Progenitor cell of endocrine pancreas (in vitro differentiated cells): Measurements from ENCODE around the gene IGF2. TPM values are rescaled to one million over a fixed set of nuclear protein-coding genes. Genes with fewer than 3 reads are reported as not detected.
A peak's percentile ranks its signal among the peaks of the same experiment; 100 is the strongest.

ENCODE experiments used
- DNase-seq: peaks from one replicate; pipeline ENCODE4 v3.0.0; 2021; ENCODE audit warnings: low spot score; ENCODE audit not compliant: unreplicated experiment
- H3K27ac Mint-ChIP-seq: 2 replicates; pipeline ENCODE4 v1.8.0; 2021; ENCODE audit warnings: mild to moderate bottlenecking, moderate library complexity, mixed read lengths
- H3K27me3 Mint-ChIP-seq: 2 replicates; pipeline ENCODE4 v1.8.0; 2021; ENCODE audit warnings: mixed read lengths
- H3K36me3 Mint-ChIP-seq: 2 replicates; pipeline ENCODE4 v1.8.0; 2022; ENCODE audit warnings: mixed read lengths; ENCODE audit not compliant: insufficient read depth
- H3K4me1 Mint-ChIP-seq: 2 replicates; pipeline ENCODE4 v1.8.0; 2021; ENCODE audit warnings: low read depth, mixed read lengths
- H3K4me3 Mint-ChIP-seq: 2 replicates; pipeline ENCODE4 v1.8.0; 2021; ENCODE audit warnings: low read depth, mild to moderate bottlenecking, moderate library complexity, mixed read lengths
- H3K9me3 Mint-ChIP-seq: 2 replicates; pipeline ENCODE4 v1.8.0; 2021; ENCODE audit warnings: low read depth, mixed read lengths
- microRNA-seq: library from miRNA; unstranded; fragments of <30 nt; microRNA quantifications from one replicate; pipeline ENCODE4 v1.1.0, GENCODE V29; 2020; ENCODE audit warnings: borderline number of aligned reads; ENCODE audit not compliant: unreplicated experiment
- total RNA-seq: library from RNA; stranded (reverse); gene quantifications from 2 replicates; pipeline ENCODE4 v1.2.1, GENCODE V29; 2021
- TF ChIP-seq, protein P1 (sequence below): fragments of 200-600 bp; sonication (generic); IDR thresholded peaks from one replicate; pipeline ENCODE4 v1.5.0; 2021; ENCODE audit warnings: antibody characterized with exemption, mild to moderate bottlenecking; ENCODE audit not compliant: unreplicated experiment

IGF2 gene
- total RNA-seq, 1 donor from 2014 or later = 5,100 TPM

DNA sequence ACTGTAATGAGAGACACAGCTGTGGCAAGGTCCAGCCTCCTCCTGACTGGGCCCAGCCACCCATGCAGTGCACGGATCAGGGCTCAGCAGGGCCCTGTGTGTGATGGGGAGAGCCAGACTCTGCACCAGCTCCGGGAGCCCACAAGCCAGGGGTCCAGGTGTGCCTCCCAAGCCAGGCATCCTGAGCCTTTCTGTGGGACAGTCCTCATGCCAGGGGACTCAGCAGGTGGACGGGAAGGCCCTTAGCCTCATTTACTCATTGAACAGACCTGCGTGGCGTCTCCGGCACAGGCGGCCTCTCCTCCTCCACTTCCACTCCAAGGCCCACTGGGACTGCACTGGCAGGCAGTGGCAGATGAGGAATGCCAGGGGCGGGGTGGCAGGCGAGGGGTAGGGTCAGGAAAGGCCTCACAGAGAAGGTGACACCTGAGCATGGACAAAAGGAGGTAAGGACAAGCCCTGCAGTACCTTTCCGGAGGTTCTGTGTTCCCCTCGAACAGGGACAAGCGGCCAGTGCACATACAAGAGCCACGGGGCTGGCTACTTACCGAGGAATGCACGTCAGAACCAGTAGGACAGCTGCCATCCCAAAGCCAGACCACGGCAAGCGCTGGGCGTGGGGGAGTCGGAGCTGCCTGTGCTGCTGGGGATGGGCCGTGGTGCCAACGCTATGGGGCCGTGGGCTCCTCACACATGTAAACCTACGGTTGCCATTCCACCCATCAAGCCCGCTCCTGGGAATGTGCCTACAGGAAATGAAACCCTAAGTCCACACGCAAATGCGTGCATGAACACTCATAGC is 52.7 kb downstream of the IGF2 start:
- peaks cover 10% of the 10 kb centered on the region for H3K9me3 Mint-ChIP-seq
- peaks cover 5% of the 10 kb centered on the region for H3K36me3 Mint-ChIP-seq
- no peaks in the 10 kb centered on the region for H3K27me3 Mint-ChIP-seq
- no peak overlapping the region for H3K4me3 Mint-ChIP-seq
- peak; percentile 5 for DNase-seq
- no peak overlapping the region for H3K27ac Mint-ChIP-seq
- H3K4me1 Mint-ChIP-seq = no peaks in the 10 kb centered on the region
- TF ChIP-seq, protein P1, sequence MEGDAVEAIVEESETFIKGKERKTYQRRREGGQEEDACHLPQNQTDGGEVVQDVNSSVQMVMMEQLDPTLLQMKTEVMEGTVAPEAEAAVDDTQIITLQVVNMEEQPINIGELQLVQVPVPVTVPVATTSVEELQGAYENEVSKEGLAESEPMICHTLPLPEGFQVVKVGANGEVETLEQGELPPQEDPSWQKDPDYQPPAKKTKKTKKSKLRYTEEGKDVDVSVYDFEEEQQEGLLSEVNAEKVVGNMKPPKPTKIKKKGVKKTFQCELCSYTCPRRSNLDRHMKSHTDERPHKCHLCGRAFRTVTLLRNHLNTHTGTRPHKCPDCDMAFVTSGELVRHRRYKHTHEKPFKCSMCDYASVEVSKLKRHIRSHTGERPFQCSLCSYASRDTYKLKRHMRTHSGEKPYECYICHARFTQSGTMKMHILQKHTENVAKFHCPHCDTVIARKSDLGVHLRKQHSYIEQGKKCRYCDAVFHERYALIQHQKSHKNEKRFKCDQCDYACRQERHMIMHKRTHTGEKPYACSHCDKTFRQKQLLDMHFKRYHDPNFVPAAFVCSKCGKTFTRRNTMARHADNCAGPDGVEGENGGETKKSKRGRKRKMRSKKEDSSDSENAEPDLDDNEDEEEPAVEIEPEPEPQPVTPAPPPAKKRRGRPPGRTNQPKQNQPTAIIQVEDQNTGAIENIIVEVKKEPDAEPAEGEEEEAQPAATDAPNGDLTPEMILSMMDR = no peak

DNA sequence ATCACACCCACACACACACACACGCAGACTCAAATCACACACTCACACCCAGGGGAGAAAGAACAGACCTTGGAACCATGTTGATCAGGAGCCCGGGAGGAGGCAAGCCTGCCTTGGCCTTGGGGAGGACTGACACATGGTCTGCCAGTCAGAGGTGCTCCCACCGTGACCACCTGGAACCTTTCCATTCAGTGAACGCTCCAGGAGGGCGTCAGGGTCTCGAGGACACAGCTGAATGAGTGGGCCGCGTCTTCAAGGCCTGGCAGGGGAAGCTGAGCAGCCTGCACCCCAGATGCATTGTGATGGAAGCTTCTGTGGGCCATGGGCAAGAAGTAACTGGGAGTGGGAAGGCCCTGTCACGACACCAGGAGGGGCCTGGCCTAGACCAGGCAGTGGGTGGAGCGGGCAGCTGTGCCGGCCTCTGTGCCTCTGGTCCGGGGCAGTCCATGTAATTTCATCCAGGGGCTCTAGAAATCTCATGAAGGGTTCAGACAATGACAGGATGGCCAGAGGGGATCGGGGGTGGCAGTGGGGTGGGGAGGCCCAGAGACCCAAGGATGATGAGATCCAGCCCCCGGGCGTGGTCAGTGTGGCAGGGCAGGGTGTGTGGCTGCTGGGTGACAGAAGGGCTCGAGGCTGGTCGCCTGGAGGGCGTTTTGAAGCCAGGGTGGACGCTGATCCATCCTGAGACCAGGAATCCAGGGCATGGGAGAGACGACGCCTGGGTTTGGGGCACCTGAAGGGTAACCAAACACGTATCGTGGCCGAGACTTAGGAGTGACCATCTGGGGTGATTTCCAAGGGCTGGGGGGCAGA is 53.7 kb downstream of the IGF2 start:
- peaks cover 2% of the 10 kb centered on the region for H3K27me3 Mint-ChIP-seq
- peaks cover 10% of the 10 kb centered on the region for H3K9me3 Mint-ChIP-seq
- H3K4me1 Mint-ChIP-seq = no peaks in the 10 kb centered on the region
- no peak overlapping the region for H3K27ac Mint-ChIP-seq
- TF ChIP-seq, protein P1 = no peak
- DNase-seq = no peak
- H3K4me3 Mint-ChIP-seq = no peak overlapping the region
- peaks cover 5% of the 10 kb centered on the region for H3K36me3 Mint-ChIP-seq

DNA sequence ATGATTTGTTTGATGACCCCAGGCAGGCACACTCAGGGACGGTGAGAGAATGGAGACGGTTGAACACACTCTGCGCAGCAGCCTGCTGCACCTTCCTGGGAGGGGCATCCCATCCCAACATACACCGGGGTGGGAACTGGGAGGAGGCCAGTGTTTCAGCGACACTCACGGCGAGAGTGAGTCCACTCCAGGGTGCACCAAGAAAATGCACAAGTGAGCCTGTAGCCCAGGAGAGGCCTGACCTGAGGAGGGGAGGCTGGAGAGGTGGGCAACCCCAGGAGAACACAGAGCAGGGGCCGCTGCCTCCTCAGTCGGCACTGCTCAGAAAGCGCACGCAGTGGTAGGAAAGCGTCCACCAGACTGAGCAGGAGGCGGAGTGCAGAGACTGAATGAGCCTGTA is 54.5 kb downstream of the IGF2 start:
- Mint-ChIP-seq H3K27ac (no peak overlapping the region), H3K4me3 (no peak overlapping the region), H3K27me3 (peaks cover 5% of the 10 kb centered on the region), H3K9me3 (peaks cover 10% of the 10 kb centered on the region), H3K36me3 (peaks cover 5% of the 10 kb centered on the region), H3K4me1 (no peaks in the 10 kb centered on the region)
- TF ChIP-seq, protein P1 = no peak
- no peak for DNase-seq

Small RNA genes lying within 50 kb of the gene (microRNA-seq; reads per million reads assigned to microRNA genes)
- not detected for gene MIR4686
- gene MIR483 = 7,457 reads per million, percentile 91 among the genes with 10 or more reads in this experiment

Other genes with a start within 250 kb of the IGF2 start
- gene PRR33, start 247.5 kb downstream of the IGF2 start, total RNA-seq = not detected in 2 replicates
- 0.38 TPM in 1 of 2 replicates, not detected in the other for gene TNNT3, start 219.7 kb downstream of the IGF2 start, total RNA-seq
- gene MRPL23, start 192.1 kb downstream of the IGF2 start, total RNA-seq = 38.1 and 47.2 TPM in 2 replicates
- gene H19, start 141.5 kb downstream of the IGF2 start, total RNA-seq = 17,961 and 19,743 TPM in 2 replicates
- gene INS, start 21.8 kb upstream of the IGF2 start, total RNA-seq = 68.7 and 75.2 TPM in 2 replicates
- 0.53 and 1.1 TPM in 2 replicates for gene TH, start 32.4 kb upstream of the IGF2 start, total RNA-seq
- gene ASCL2, start 131.2 kb upstream of the IGF2 start, total RNA-seq = 1.6 and 2.4 TPM in 2 replicates
- 0.69 and 0.87 TPM in 2 replicates for gene C11orf21, start 162.5 kb upstream of the IGF2 start, total RNA-seq
- gene TSPAN32, start 162.6 kb upstream of the IGF2 start, total RNA-seq = 3.4 and 4.5 TPM in 2 replicates
- 166 and 171 TPM in 2 replicates for gene CD81, start 237.9 kb upstream of the IGF2 start, total RNA-seq